HG02763 (cell line): ENCODE data around the gene ADGRL1.
"Not testable (repeated sequence)": the region's sequence is repeated elsewhere in the genome, so short reads cannot be mapped to it uniquely, and the experiment has no call there.

Experiments
- ATAC-seq: cut with Tn5 transposase; IDR thresholded peaks from one replicate; pipeline ENCODE4 v1.9.1; 2021; ENCODE audit warnings: mild to moderate bottlenecking, moderate library complexity; ENCODE audit not compliant: unreplicated experiment

The ADGRL1 gene

DNA sequence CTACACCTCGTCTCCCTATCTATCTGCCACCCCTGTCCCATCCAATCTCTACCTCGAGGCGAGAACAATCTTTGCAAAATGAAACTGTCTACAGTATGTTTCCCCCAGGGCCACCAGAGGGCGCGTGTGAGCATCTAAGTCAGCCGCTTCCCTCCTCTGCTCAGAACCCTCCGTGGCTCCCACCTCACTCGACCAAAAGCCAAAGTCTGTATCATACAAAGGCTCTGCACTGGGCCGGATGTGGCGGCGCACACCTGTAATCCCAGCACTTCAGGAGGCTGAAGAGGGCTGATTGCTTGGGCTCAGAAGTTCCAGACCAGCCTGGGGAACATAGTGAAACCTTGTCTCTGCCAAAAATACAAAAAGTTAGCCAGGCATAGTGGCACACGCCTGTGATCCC is 9.9 kb downstream of the ADGRL1 start:
- ATAC-seq, result not testable (repeated sequence)

DNA sequence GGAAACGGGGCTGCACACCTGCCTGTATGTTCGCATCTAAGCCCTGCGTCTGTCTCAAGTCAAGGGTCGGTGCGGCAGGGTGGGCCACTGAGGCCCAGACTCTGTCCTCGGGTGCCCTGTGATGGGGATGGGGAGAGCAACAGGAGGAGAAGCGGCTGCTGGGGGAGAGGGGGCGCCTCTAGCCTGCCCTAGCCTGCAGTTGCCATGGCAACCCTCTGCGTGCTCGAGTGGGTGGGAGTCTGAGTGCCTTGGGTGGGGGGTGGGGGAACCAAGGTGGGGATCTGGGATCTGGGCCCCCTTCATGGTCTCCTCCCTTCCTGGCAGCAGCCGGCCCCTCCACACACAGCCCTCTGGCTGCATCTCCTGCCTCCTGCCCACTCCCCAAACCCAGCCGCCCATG is 10.8 kb downstream of the ADGRL1 start:
- ATAC-seq, result not testable (repeated sequence)

DNA sequence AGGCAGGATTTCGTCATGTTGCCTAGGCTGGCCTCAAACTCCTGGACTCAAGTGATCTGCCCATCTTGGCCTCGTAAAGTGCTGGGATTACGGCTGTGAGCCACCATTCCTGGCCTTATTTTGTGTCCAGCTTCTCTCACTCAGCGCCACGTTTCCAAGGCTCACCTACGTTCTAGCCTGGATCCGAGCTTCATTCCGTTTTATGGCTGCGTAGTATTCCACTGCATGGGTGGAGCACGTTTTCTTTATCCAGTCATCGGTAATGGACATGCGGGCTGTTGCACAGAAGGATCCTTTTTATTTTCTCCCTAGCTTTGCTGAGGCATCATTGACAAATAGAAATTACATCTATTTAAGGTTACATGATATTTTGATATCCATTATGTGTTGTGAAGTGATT is 16.6 kb downstream of the ADGRL1 start:
- no peak for ATAC-seq

DNA sequence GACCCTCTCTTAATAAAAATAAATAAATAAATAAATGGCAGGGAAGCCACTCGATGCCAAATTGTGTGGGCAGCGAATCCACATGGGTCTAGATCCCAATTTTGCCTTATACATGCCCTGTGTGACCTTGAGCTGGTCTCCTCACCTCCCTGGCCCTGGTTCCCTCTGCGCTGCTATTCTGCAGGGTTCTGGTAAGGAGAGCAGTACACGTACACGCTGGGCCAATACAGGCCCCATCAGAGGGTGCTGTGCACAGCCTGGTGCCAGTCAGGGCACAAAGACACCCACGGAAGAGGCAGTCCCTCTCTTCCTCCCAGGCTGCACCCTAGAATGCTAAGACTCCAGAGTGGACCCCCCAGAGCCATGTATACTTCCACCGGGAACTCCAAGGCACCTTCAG is 17.9 kb downstream of the ADGRL1 start:
- ATAC-seq, result not testable (repeated sequence)

DNA sequence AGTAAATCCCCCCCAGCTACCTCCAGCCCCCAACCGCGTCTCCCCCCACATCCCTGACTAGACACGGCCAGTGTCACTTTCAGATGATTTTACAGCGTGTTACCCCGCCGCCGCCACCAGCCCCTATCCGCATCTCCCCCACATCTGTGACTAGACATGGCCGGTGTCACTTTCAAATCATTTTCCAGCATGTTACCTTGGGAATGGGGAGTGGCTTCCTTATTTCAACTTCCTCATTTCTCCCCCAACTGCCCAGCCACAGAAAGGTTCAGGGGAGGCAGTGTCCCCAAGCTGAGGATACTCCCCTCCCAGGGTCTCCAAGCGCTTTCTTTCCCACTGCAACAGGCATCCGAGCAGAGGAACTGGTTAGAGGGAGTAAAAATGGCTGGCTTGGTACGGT is 18.4 kb downstream of the ADGRL1 start:
- no peak for ATAC-seq

DNA sequence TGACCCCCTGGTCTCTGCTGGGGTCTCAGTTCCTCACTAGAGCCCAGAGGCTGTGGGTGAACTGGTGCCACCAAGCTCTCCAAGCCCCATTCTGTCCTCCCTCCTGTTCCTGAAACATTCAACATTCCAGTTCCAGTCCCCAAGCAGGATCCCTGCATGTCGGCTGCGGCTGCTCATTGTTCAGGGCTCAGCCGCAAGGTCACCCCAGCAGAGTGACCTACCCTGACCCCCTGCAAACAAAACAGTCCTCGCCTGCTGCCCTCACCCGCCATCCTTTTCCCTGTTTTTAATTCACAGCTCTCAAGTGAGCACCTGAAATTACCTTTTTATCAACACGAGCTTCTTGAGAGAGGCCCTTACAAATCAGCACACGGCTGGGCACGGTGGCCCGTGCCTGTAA is 19.3 kb downstream of the ADGRL1 start:
- ATAC-seq, result not testable (repeated sequence)

DNA sequence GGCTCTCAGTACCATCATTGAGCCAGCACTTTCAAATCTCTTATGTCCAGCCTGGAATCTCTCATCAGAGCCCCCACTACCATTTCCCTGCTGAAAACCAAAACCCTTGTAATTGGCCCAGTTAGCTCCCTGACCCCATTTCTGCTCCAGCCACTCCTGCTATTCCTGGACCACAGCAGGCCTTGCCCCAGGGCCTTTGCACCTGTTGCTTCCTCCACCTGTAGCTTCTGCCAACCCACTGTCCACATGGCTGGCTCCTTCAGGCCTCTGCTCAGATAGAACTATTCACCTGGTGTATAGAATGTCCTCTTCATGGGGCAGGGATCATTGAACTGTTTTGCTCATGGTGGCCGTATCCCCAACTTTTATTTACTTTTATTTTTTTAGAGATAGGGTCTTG is 20.3 kb downstream of the ADGRL1 start:
- not testable (repeated sequence) for ATAC-seq

DNA sequence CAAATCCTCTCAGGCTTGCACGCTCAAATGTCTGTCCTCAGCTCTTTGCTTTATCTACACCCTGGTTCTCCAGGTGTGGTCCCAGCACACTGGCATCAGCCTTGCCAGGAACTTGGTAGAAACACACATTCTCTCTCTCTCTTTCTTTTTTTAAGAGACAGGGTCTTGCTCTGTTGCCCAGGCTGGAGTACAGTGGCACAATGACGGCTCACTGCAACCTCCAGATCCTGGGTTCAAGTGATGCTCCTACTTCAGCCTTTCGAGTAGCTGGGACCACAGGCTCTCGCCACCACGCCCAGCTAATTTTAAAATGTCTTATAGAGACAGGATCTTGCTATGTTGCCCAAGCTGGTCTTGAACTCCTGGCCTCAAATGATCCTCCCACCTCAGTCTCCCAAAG is 20.8 kb downstream of the ADGRL1 start:
- ATAC-seq, result no peak

DNA sequence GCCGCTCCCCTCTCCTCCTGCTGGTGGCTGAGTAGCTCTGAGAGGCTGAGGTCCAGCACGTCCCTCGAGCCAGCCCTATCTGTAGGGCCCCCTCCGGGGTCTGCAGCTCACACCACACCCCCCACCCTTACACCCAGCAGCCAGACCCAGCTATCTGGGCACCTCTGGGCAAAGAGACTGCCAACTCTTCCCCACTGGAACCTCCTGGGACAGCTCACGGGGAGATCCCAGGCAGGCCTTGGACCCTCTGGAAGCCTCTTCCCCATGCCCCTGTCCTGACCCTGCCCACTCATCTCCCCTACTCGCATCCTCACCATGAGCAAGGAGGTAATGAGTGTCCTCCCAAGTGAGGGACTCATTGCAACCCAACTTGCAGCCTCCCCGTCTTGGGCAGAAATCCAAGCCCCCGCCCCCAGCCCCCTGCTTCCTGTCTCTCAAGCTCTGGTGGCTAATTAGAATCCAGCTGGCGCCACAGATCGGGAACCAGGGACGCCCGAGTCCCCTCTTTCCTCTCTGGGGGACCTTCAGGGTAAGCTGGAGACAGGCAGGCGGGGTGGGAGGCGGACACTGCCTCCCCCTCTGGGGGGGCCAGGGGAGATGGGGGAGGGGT is 22.1 kb downstream of the ADGRL1 start:
- ATAC-seq, result no peak

DNA sequence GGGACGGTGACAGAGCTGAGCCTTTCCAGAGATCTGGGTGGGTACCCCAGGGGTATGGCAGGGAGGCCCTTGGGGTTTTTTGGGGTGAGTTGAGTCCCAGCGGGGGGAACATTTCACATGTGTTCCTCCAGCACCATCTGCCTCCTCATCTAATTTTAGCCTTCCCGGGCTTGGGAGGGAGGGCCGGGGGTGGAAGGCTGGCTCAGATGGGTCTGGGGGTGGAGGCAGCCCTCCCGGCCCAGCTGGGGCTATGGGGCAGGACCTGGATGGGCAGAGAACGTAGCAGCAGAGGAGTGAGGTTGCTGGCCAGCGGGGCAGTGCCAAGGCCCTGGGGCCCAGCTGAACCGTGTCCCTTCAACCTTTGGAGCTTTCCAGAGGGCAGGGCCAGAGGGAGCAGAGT is 23.5 kb downstream of the ADGRL1 start:
- ATAC-seq, result no peak

DNA sequence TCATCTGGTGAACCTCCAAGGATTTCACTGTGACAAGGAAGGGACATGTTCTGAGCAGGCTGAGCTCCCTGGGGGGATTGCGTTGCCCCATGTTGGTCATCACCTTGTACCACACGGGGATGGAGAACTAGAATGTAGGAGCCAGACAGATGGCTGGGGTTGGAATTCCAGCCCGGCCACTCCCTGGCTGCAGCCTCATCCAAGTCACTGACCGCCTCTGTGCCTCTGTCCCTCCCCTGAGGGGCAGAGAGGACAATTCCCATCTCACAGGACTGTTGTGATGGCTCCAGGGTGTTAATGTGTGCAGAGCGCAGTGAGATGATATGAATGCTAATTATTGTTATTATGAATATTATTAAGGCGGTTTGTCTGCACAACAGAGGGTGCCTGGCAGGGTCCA is 24.1 kb downstream of the ADGRL1 start:
- ATAC-seq, result no peak

DNA sequence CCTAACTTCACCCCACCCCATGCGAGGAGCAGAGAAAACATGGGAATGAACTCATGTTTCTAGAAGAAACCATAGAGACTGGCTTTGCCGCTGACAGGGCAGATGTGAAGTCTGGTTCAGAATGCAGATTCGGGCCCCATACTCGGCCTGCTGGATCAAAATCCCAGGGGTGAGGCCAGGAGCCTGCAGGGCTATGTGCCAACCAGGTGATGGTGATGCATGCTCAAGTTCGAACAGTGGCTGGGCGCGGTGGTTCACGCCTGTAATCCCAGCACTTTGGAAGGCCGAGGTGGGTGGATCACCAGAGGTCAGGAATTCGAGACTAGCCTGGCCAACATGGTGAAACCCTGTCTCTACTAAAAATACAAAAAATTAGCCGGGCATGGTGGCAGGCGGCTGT is 24.8 kb downstream of the ADGRL1 start:
- not testable (repeated sequence) for ATAC-seq

DNA sequence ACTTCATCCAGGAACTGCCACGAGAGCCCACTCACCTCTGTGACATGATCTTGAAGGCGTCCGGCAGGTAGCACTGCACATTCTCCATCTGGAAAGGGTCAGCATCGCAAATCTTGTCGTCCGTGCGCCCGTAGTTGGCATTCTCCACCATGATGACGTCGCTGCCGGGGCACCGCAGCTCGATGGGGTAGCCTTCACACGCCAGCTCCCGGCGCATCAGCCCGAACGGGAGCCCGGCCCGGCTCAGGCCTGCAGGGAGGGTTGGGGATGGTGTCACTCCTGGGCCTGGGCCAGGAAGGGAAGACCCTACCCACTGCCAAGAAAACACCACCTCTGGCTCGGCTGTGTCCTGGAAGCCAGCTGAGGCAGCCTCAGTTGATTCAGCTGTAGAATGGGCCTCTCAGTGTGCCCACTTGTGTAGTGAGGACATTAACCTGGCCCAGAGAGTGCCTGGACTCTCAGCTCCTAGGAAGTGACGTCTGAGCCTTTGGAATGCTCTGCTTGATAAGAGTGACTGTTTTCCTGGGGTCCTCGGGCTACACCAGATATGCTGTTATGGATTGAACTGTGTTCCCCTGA is 28.4 kb downstream of the ADGRL1 start:
- no peak for ATAC-seq

DNA sequence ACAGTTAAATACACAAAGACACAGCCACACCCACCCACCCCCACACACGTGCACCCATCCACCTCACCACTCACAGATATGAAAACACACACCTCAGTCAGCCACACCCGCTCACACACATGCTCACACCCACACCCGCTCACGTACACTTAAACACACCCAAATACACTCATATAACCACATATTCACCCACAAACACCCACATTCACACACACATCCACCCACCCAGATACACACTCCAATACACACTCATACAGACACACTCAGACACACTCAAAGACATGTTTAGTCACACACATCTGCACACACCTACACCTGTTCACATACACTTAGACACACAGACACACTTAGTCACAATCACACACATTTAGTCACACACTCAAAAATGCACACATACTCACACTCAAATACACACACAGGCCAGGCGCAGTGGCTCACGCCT is 30.6 kb downstream of the ADGRL1 start:
- ATAC-seq, result no peak

DNA sequence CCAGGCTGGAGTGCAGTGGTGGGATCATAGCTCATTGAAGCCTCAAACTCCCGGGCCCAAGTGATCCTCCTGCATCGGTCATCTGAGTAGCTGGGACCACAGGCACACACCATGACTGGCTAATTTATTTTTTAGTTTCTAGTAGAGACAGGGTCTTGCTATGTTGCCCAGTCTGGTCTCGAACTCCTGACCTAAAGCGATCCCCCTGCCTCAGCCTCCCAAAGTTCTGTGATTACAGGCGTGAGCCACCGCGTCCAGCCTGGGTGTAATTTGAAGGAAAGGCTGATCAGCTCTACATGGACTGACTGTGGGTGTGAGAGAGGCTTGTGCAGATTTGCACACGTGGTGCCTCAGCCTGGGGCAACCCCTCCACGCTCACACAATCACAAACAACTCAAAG is 31.1 kb downstream of the ADGRL1 start:
- no peak for ATAC-seq

DNA sequence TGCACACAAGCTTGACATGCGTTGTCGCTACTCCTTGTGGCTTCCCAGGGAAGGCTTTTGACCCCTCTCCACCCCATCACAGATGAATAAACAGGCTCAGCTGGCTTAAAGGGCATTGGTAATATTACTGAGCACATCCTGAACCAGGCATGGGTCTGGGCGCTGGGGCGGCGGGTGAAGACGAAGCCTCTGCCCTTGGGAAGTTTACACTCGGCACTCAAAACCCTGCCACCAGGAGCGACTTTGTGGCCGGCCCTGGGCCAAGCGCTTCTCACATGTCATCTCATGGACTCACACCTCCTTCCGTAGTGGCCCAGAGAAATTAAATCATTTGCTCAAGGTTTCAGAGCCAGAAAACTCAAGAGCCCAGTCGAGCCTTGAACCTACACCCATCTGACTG is 37.0 kb downstream of the ADGRL1 start:
- no peak for ATAC-seq

DNA sequence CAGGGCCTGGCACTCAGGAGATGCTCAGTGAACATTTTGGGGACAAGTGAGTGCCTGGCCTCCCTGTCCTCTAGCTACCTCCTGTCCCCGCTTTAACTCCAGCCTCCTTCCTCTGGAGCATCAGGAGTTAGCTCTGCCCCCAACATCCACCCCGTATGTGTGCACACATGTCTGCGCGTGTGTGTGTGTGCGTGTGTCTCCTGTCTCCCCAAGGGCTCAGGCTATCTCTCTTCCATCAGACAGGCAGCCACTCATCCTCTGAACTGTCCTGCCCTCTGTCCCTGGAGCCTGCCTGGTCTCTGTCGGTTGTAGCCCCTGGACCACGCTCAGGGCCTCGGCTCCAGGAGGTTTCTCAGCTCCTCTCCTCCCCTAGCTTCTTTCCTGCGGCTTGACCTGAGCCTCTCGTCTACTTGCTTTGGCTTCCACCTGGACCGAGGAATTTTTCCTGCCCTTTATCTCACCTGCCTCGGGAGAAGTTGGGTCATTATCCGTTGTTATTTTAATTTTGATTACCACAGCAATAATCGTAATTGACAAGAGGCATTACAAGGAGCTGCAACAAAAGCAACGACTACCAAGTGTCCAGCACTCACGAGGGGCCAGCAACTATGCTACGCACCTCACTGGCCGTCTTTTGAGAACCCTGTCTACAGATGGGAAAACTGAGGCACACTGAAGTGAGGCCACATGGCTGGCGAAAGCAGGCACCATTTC is 37.6 kb downstream of the ADGRL1 start:
- ATAC-seq, result no peak

DNA sequence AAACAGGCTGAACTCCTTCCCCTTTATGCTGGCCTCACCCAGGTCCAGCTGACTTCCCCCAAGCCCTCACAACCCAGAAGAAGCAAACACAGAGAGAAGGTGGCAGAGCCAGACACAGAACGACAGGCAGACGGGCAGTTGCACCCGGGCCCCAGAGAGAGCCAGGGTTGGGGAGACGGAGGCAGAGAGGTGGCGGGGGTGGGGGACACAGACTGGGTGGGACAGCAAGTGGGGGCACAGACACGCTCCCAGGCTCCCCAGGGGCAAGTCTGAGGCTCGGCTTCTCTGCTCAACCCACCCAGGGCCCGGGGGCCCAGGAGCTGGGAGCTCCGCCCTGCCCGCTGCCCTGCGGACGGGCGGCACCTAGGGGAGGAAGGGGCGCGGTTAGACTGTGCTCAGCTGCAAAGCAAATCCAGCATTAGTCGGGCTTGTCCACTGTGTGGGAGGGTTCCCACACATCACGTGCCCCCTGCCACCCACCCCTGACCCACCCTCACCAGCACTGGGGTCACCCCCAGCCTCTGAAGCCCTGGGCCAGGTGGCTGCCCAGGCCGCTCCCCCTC is 38.3 kb downstream of the ADGRL1 start:
- ATAC-seq, result no peak

DNA sequence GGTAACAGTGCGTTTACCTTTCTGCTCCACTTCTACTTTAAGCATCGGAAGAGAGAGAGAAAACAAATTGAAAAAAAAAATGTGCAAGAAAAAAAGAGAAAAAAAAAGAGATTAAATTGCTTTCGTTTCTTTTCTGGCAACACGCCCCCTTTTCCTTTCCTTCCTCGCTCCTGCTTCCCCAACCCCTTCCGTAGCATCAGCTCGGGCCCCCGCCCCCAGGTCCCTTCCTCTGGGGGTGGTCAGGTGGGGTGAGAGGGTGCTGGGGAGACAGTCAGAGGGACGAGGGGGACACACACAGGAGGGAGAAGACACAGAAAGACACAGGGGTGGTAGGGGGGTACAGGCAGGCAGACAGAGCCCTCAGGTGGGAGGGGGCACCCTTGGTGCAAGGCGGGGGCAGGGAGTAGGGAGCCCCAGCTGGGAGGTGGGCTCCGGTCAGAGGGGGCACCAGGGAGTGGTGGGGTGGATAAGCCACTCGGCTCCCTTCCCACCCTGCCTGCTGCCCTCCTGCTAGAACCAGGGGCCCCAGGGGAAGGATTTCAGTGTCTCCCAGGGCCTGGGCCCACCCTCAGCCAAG is 38.9 kb downstream of the ADGRL1 start:
- ATAC-seq, result no peak

DNA sequence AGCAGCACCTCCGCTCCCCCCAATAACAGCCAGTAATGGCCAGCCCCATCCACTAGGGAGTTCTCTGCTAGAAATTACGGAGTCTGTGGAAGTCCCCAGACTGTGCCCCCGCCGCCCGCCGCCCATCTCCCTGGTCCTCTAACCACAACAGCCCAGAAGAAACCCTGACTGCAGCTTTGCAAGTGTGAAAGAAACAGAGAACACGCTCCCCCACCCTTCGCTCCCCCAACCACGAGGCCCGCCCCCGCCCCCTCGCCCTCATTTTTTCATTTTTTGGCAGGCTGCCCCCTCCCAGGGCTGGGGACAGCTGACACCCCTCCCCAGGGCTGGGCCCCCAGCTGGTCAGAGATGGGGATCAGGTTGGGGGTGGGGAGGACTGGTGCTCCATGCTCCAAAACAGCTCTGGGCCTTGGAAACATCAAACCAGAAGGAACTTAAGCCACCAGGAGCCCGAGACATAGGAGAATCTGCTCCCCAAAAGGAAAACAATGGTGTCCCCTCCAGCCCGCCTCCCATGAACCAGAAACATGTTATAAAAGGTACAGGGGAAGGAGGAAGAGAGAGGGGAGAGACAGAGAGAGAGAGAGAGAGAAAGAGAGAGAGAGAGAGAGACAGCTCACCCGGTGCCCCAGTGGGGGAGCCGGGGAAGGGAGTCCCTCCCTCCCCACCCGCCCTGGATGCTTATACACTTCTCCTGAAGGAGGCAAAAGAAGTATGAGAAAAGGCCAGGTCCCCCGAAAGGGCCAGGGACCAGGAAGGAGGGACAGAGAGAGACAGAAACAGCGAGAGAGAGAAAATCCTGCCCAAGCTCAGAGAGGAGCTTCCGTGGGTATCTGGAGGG is 39.8 kb downstream of the ADGRL1 start:
- no peak for ATAC-seq
